Fibroblast of lung (primary cell): Measurements from ENCODE around the gene UIMC1. TPM values are rescaled to one million over a fixed set of nuclear protein-coding genes. Genes with fewer than 3 reads are reported as not detected.

Source experiments
- DNase-seq, 2 donors: peaks; one replicate each; pipeline versions ENCODE4 v3.0.0 to v3.0.0-alpha.2; 2010; ENCODE audit warnings: low read depth in 2 of 2
- H2AFZ ChIP-seq: 2 replicates; pipeline ENCODE4 v1.5.1; 2012; ENCODE audit warnings: low read length, control low read depth, inconsistent platforms
- H3K27ac ChIP-seq: 2 replicates; pipeline ENCODE4 v1.5.1; 2011; ENCODE audit warnings: low read length, control low read depth; ENCODE audit not compliant: insufficient read depth
- H3K27me3 ChIP-seq: 2 replicates; pipeline ENCODE4 v1.5.1; 2011; ENCODE audit warnings: mild to moderate bottlenecking, low read length; ENCODE audit not compliant: control insufficient read depth, insufficient read depth
- H3K36me3 ChIP-seq: 2 replicates; pipeline ENCODE4 v1.5.1; 2011; ENCODE audit warnings: low read length; ENCODE audit not compliant: control insufficient read depth, insufficient read depth
- H3K4me1 ChIP-seq: 2 replicates; pipeline ENCODE4 v1.5.1; 2011; ENCODE audit warnings: low read length; ENCODE audit not compliant: control insufficient read depth, insufficient read depth; ENCODE audit errors: extremely low read depth
- H3K4me2 ChIP-seq: 2 replicates; pipeline ENCODE4 v1.5.1; 2011; ENCODE audit warnings: low read length, control low read depth; ENCODE audit not compliant: insufficient read depth; ENCODE audit errors: extremely low read depth
- H3K4me3 ChIP-seq, 4 experiments: fragments of 200-600 bp in 1 of 4; sonication (generic) in 1 of 4; replicated peaks in 1 of 4; 2 replicates each; pipeline ENCODE4 v1.5.1; 2011 to 2016; ENCODE audit warnings: low read length in 4 of 4, low read depth in 3 of 4, mild to moderate bottlenecking in 3 of 4, control low read depth in 2 of 4, inconsistent platforms in 1 of 4, mixed read lengths in 1 of 4; ENCODE audit not compliant: insufficient read depth in 1 of 4; ENCODE audit errors: control extremely low read depth in 1 of 4
- H3K79me2 ChIP-seq: 2 replicates; pipeline ENCODE4 v1.5.1; 2012; ENCODE audit warnings: mild to moderate bottlenecking, low read length, inconsistent platforms; ENCODE audit not compliant: control insufficient read depth, insufficient read depth
- H3K9ac ChIP-seq: 2 replicates; pipeline ENCODE4 v1.5.1; 2011; ENCODE audit warnings: mild to moderate bottlenecking, low read length, control low read depth; ENCODE audit not compliant: insufficient read depth
- H3K9me3 ChIP-seq: 2 replicates; pipeline ENCODE4 v1.5.1; 2012; ENCODE audit warnings: low read depth, low read length; ENCODE audit not compliant: control insufficient read depth, insufficient read depth
- H4K20me1 ChIP-seq: 2 replicates; pipeline ENCODE4 v1.5.1; 2011; ENCODE audit warnings: low read length; ENCODE audit not compliant: control insufficient read depth, insufficient read depth; ENCODE audit errors: extremely low read depth
- EZH2 ChIP-seq: IDR thresholded peaks from 2 replicates; pipeline ENCODE4 v1.5.1; 2012; ENCODE audit warnings: low read length, control low read depth, mild to moderate bottlenecking; ENCODE audit errors: missing control alignments
- polyA plus RNA-seq, 2 donors: library from polyadenylated mRNA; depleted of rRNA in 1 of 2; stranded (reverse) in 1 of 2; unstranded in 1 of 2; fragments of >200 nt; gene quantifications; 2 replicates each; pipeline ENCODE4 v1.2.1, GENCODE V29; 2011 to 2012; ENCODE audit warnings: missing spikeins in 1 of 2
- total RNA-seq: library from RNA; depleted of rRNA; stranded (reverse); fragments of >200 nt; gene quantifications from 2 replicates; pipeline ENCODE4 v1.2.1, GENCODE V29; 2014
- TF ChIP-seq, protein P1 (sequence below), 2 donors: IDR thresholded peaks in 1 of 2; conservative IDR thresholded peaks in 1 of 2; 1 replicate in 1 of 2; 2 replicates in 1 of 2; pipeline ENCODE4 v1.5.1; 2011 to 2012; ENCODE audit warnings: low read length in 2 of 2, control low read depth in 1 of 2, inconsistent platforms in 1 of 2, low read depth in 1 of 2, mild to moderate bottlenecking in 1 of 2

UIMC1 gene
- total and polyA plus RNA-seq, 2 donors (not counting 1 experiment from before 2014, with no cell fraction given), result 19.4 to 36.7 TPM

- H3K4me1 ChIP-seq, result no peaks in the 10 kb centered on the region
- H3K9me3 ChIP-seq, result no peaks in the 10 kb centered on the region
- no peaks in the 10 kb centered on the region for H3K27me3 ChIP-seq
- H3K79me2 ChIP-seq, result no peaks in the 10 kb centered on the region
- no peak for DNase-seq
- no peak overlapping the region for H3K4me3 ChIP-seq
- no peaks in the 10 kb centered on the region for H4K20me1 ChIP-seq
- H3K9ac ChIP-seq, result no peak overlapping the region
- no peak overlapping the region for H3K4me2 ChIP-seq
- TF ChIP-seq, protein P1, sequence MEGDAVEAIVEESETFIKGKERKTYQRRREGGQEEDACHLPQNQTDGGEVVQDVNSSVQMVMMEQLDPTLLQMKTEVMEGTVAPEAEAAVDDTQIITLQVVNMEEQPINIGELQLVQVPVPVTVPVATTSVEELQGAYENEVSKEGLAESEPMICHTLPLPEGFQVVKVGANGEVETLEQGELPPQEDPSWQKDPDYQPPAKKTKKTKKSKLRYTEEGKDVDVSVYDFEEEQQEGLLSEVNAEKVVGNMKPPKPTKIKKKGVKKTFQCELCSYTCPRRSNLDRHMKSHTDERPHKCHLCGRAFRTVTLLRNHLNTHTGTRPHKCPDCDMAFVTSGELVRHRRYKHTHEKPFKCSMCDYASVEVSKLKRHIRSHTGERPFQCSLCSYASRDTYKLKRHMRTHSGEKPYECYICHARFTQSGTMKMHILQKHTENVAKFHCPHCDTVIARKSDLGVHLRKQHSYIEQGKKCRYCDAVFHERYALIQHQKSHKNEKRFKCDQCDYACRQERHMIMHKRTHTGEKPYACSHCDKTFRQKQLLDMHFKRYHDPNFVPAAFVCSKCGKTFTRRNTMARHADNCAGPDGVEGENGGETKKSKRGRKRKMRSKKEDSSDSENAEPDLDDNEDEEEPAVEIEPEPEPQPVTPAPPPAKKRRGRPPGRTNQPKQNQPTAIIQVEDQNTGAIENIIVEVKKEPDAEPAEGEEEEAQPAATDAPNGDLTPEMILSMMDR (conservative IDR thresholded peaks at IDR 0.05 in 1 of 2, IDR thresholded peaks at IDR 0.05 in 1 of 2; ENCODE audit: low read depth in 1 of 2, low read length in 2 of 2), result no peak
- TF ChIP-seq EZH2, result no peak
- peaks cover 2% of the 10 kb centered on the region for H3K36me3 ChIP-seq
- H2AFZ ChIP-seq, result no peak overlapping the region
- H3K27ac ChIP-seq, result no peak overlapping the region
These were observed 36.5 kb upstream of the UIMC1 start for GRCh38 chr5:177043114-177043513.

GRCh38 chr5:177041936-177042335 is 35.4 kb upstream of the UIMC1 start:
- Histone ChIP-seq H3K36me3 (peaks cover 2% of the 10 kb centered on the region), H3K27me3 (no peaks in the 10 kb centered on the region), H3K9me3 (no peaks in the 10 kb centered on the region), H4K20me1 (no peaks in the 10 kb centered on the region), H3K9ac (no peak overlapping the region), H2AFZ (no peak overlapping the region), H3K4me1 (no peaks in the 10 kb centered on the region), H3K27ac (no peak overlapping the region), H3K4me3 (no peak overlapping the region), H3K79me2 (no peaks in the 10 kb centered on the region), H3K4me2 (no peak overlapping the region)
- no peak for DNase-seq
- TF ChIP-seq EZH2, result no peak
- TF ChIP-seq, protein P1 (conservative IDR thresholded peaks at IDR 0.05 in 1 of 2, IDR thresholded peaks at IDR 0.05 in 1 of 2; ENCODE audit: low read depth in 1 of 2, low read length in 2 of 2), result no peak

DNA sequence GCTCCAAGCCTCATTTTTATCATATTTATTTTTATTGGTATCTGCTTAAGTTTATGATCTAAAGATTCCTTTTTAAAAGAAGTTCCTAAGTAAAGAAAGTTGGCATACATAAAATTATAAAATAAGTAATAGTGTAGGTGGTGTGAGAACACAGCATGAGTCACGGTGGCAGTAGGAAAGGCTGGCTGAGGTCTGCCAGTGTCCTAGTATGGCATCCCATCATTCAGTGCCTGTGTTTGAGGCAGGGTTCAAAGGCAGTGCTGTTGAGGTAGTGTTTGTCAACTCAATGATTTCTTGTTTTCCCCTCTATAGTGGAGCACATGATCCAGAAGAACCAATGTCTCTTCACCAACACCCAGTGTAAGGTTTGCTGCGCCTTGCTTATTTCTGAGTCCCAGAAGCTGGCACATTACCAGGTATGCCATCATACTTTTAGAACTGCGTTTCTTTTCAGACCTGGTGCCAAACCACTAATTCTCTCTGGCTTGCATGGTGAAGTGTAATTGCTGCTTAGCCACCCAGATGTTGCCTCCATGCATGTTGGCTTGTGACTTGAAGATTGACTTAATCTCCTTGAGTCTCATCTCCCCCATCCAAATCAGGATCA is 34.3 kb upstream of the UIMC1 start:
- H3K79me2 ChIP-seq, result no peaks in the 10 kb centered on the region
- no peaks in the 10 kb centered on the region for H3K9me3 ChIP-seq
- no peak overlapping the region for H3K9ac ChIP-seq
- no peak overlapping the region for H2AFZ ChIP-seq
- H3K27ac ChIP-seq, result no peak overlapping the region
- peak; percentile 49 to 79 for DNase-seq
- no peak overlapping the region for H3K4me3 ChIP-seq
- no peaks in the 10 kb centered on the region for H4K20me1 ChIP-seq
- H3K4me2 ChIP-seq, result no peak overlapping the region
- TF ChIP-seq EZH2, result no peak
- TF ChIP-seq, protein P1 (conservative IDR thresholded peaks at IDR 0.05 in 1 of 2, IDR thresholded peaks at IDR 0.05 in 1 of 2; ENCODE audit: low read depth in 1 of 2, low read length in 2 of 2), result no peak
- H3K36me3 ChIP-seq, result peaks cover 2% of the 10 kb centered on the region
- H3K27me3 ChIP-seq, result no peaks in the 10 kb centered on the region
- no peaks in the 10 kb centered on the region for H3K4me1 ChIP-seq
